NCI-H226 (cell line): Measurements from ENCODE around the gene RARA.

Source experiments
- DNase-seq: peaks from one replicate; pipeline ENCODE4 v3.0.0-alpha.2; 2015

RARA gene

GRCh38 chr17:40309031-40309948 lies at the start of gene RARA:
Gene RARA, plus strand, starts transcription at chr17:40309180. Its CDS starts 22,039 bp downstream, at chr17:40331219.
- peak; percentile 60 for DNase-seq

GRCh38 chr17:40259505-40259904 lies 49.5 kb upstream of the RARA start:
- DNase-seq = no peak

- no peak for DNase-seq
These were observed 48.5 kb upstream of the RARA start for GRCh38 chr17:40260528-40260927.

GRCh38 chr17:40264458-40265185 lies 44.4 kb upstream of the RARA start:
- no peak for DNase-seq

GRCh38 chr17:40265337-40265736 lies 43.6 kb upstream of the RARA start:
- no peak for DNase-seq

GRCh38 chr17:40266882-40267281 lies 42.1 kb upstream of the RARA start:
- no peak for DNase-seq

- DNase-seq = no peak
These were observed 40.8 kb upstream of the RARA start for GRCh38 chr17:40268141-40268712.

GRCh38 chr17:40278414-40278813 lies 30.6 kb upstream of the RARA start:
- DNase-seq = no peak

- no peak for DNase-seq
These were observed 29.6 kb upstream of the RARA start for GRCh38 chr17:40279402-40279801.

- DNase-seq = peak; percentile 22
These were observed 27.3 kb upstream of the RARA start for GRCh38 chr17:40281663-40282062.

- DNase-seq = peak; percentile 94
These were observed 25.3 kb upstream of the RARA start for GRCh38 chr17:40283662-40284061.

- peak; percentile 70 for DNase-seq
These were observed 24.8 kb upstream of the RARA start for GRCh38 chr17:40284085-40284713.

- DNase-seq = no peak
These were observed 22.5 kb upstream of the RARA start for GRCh38 chr17:40286473-40286872.

GRCh38 chr17:40287159-40287493 lies 21.9 kb upstream of the RARA start:
- DNase-seq = no peak

- DNase-seq = peak; percentile 98
These were observed 21.2 kb upstream of the RARA start, which contains the start of gene CDC6 for GRCh38 chr17:40287494-40288369. Gene CDC6, plus strand, starts transcription at chr17:40287879. Its CDS starts 1,542 bp downstream, at chr17:40289421.

GRCh38 chr17:40290629-40291280 lies 18.2 kb upstream of the RARA start:
- DNase-seq = peak; percentile 75

GRCh38 chr17:40291281-40291664 lies 17.7 kb upstream of the RARA start:
- no peak for DNase-seq

- no peak for DNase-seq
These were observed 15.6 kb upstream of the RARA start for GRCh38 chr17:40293363-40293762.

- DNase-seq = no peak
These were observed 13.2 kb upstream of the RARA start for GRCh38 chr17:40295488-40296436.

- DNase-seq = no peak
These were observed 11.5 kb upstream of the RARA start for GRCh38 chr17:40297511-40297910.
